IPS DF 6.9 (cell line): ENCODE data around the gene EREG.

ENCODE experiments used
- DNase-seq: peaks from one replicate; pipeline ENCODE4 v3.0.0-alpha.2; 2013; ENCODE audit warnings: low read depth, low spot score
- H3K27ac ChIP-seq: one replicate; pipeline ENCODE4 v1.5.1; 2013; ENCODE audit warnings: low read length, control low read depth
- H3K27me3 ChIP-seq: 2 replicates; pipeline ENCODE4 v1.6.1; 2013; ENCODE audit warnings: mild to moderate bottlenecking, low read length; ENCODE audit not compliant: control insufficient read depth, insufficient read depth
- H3K36me3 ChIP-seq: 2 replicates; pipeline ENCODE4 v1.6.1; 2013; ENCODE audit warnings: low read length; ENCODE audit not compliant: control insufficient read depth, insufficient read depth
- H3K4me1 ChIP-seq: 2 replicates; pipeline ENCODE4 v1.6.1; 2013; ENCODE audit warnings: low read length; ENCODE audit not compliant: control insufficient read depth, insufficient read depth
- H3K4me3 ChIP-seq: 2 replicates; pipeline ENCODE4 v1.5.1; 2013; ENCODE audit warnings: mild to moderate bottlenecking, low read length
- H3K9me3 ChIP-seq: 2 replicates; pipeline ENCODE4 v1.6.1; 2013; ENCODE audit warnings: low read length, inconsistent platforms; ENCODE audit not compliant: control insufficient read depth, insufficient read depth
- WGBS: extraction: QIAGEN DNeasy Blood & Tissue Kit; methylation state at CpG from one replicate; pipeline ENCODE4 v1.1.7; 2013; ENCODE audit warnings: mixed read lengths, missing lambda C conversion rate; ENCODE audit not compliant: insufficient read length, insufficient coverage; 5-methylcytosine and 5-hydroxymethylcytosine counted together

Gene EREG

DNA sequence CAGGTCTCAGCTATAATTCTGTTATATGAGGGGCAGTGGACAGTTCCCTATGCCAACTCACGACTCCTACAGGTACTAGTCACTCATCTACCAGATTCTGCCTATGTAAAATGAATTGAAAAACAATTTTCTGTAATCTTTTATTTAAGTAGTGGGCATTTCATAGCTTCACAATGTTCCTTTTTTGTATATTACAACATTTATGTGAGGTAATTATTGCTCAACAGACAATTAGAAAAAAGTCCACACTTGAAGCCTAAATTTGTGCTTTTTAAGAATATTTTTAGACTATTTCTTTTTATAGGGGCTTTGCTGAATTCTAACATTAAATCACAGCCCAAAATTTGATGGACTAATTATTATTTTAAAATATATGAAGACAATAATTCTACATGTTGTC is 20.4 kb downstream of the EREG start:
- DNase-seq = no peak
- no peaks in the 10 kb centered on the region for H3K36me3 ChIP-seq
- H3K4me3 ChIP-seq = no peak overlapping the region
- no peaks in the 10 kb centered on the region for H3K27me3 ChIP-seq
- no peak overlapping the region for H3K27ac ChIP-seq
- H3K4me1 ChIP-seq = no peaks in the 10 kb centered on the region
- no peaks in the 10 kb centered on the region for H3K9me3 ChIP-seq
- WGBS = no CpG with 5 or more reads among the region's 1 CpG

DNA sequence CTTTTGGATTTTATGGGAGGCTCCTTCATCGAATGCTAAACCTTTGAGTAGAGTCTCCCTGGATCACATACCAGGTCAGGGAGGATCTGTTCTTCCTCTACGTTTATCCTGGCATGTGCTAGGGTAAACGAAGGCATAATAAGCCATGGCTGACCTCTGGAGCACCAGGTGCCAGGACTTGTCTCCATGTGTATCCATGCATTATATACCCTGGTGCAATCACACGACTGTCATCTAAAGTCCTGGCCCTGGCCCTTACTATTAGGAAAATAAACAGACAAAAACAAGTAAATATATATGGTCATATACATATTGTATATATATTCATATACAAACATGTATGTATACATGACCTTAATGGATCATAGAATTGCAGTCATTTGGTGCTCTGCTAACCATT is 21.2 kb downstream of the EREG start:
- no peak for DNase-seq
- Histone ChIP-seq H3K36me3 (no peaks in the 10 kb centered on the region), H3K4me1 (no peaks in the 10 kb centered on the region), H3K9me3 (no peaks in the 10 kb centered on the region), H3K27ac (no peak overlapping the region), H3K27me3 (no peaks in the 10 kb centered on the region), H3K4me3 (no peak overlapping the region)
- WGBS = no CpG with 5 or more reads among the region's 4 CpGs

DNA sequence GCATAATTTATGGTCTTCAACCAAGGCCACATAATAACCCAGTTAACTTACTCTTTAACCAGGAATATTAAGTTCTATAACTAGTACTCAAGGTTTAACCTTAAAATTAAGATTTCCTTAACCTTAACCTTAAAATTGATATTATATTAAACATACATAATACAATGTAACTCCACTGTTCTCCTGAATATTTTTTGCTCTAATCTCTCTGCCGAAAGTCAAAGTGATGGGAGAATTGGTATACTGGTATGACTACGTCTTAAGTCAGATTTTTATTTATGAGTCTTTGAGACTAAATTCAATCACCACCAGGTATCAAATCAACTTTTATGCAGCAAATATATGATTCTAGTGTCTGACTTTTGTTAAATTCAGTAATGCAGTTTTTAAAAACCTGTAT is 22.8 kb downstream of the EREG start:
- WGBS = no CpG with 5 or more reads among the region's 2 CpGs
- no peaks in the 10 kb centered on the region for H3K36me3 ChIP-seq
- no peaks in the 10 kb centered on the region for H3K27me3 ChIP-seq
- no peak overlapping the region for H3K4me3 ChIP-seq
- H3K27ac ChIP-seq = no peak overlapping the region
- H3K4me1 ChIP-seq = no peaks in the 10 kb centered on the region
- H3K9me3 ChIP-seq = no peaks in the 10 kb centered on the region
- DNase-seq = no peak

DNA sequence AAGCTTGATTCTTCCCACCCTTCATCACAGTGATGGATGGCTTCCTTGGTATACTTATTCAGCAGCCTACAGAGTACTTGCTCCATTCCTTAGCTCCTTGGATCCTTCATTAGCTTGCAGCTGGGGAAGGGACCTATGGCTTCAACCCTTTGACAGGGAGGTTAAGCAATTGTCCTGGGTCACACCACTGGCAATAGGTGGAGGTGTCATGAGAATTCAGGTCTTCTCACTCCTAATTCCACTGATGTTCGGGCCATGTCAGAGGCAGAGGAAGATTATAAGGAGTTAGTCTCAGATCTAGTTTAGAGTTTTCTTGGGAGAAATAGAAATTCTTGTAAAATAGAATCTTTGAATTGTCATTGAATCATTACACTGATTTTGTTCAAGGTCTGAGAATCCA is 24.5 kb downstream of the EREG start:
- Histone ChIP-seq H3K4me1 (no peaks in the 10 kb centered on the region), H3K9me3 (no peaks in the 10 kb centered on the region), H3K27me3 (no peaks in the 10 kb centered on the region), H3K27ac (no peak overlapping the region), H3K4me3 (no peak overlapping the region), H3K36me3 (no peaks in the 10 kb centered on the region)
- no peak for DNase-seq
- WGBS = no CpG with 5 or more reads among the region's 1 CpG

DNA sequence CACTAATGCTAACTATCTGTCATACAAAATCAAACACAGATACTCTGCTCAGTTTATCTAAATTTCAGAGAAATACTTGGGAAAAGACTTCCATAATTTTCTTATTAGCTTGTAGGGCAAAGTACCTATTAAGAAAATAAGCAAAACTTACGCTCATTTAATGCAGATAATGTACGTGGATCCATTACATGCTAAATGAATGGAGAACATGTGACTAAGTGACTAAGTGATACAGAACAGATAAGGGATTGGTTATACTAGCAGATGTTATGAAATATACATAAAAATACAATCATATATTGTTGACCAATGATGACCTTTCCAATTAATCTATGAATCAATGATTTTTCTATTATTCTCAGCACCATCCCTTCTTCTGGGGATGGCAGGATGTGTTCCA is 25.7 kb downstream of the EREG start:
- WGBS = no CpG with 5 or more reads among the region's 2 CpGs
- Histone ChIP-seq H3K9me3 (no peaks in the 10 kb centered on the region), H3K27ac (no peak overlapping the region), H3K36me3 (no peaks in the 10 kb centered on the region), H3K4me1 (no peaks in the 10 kb centered on the region), H3K4me3 (no peak overlapping the region), H3K27me3 (no peaks in the 10 kb centered on the region)
- no peak for DNase-seq

DNA sequence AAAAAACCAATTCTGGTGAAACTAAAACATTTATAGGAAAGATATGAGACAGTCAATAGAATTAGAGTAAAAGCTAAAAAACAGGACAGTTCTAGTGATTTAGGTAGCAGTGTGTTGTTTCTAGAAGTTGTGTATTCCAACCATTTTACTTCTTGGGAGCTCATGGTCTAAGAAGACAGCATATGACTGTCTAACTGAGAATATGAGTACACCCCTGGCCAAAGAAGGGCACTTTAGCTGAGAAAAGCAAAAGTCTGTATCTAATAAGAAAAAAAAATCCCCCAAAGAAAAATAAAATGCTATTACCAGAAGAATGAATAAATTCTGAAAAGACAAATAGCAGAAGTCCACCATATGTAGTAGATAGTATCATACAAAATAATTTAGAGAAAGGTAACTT is 26.4 kb downstream of the EREG start:
- no peak overlapping the region for H3K27ac ChIP-seq
- H3K36me3 ChIP-seq = no peaks in the 10 kb centered on the region
- H3K4me1 ChIP-seq = no peaks in the 10 kb centered on the region
- no peaks in the 10 kb centered on the region for H3K27me3 ChIP-seq
- DNase-seq = no peak
- no peaks in the 10 kb centered on the region for H3K9me3 ChIP-seq
- no peak overlapping the region for H3K4me3 ChIP-seq

DNA sequence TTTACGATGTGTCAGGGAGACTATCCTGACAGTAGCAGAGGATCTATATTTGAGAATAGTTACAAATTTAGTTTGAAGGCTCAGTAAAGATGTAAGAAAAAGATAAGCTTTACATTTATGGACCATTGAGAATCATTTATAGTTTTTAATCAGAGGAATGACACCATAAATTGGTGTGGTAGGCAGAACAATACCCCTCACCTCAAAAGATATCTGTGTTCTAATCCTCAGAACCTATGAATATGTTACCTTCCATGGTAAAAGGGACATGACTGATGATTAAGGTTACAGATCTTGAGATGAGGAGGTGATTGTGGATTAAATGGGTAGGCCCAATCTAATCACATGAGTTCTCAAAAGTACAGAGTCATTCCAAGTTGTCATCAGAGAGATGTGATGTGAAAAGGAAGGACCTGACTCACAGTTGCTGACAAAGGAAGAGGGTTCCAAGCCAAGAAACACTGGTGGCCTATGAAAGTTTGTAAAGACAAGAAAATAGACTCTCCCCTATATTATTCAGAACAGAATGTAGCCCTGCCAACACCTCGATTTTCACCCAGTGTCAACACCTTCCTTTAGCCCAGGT is 27.0 kb downstream of the EREG start:
- no peaks in the 10 kb centered on the region for H3K36me3 ChIP-seq
- no peaks in the 10 kb centered on the region for H3K9me3 ChIP-seq
- no CpG with 5 or more reads among the region's 2 CpGs for WGBS

DNA sequence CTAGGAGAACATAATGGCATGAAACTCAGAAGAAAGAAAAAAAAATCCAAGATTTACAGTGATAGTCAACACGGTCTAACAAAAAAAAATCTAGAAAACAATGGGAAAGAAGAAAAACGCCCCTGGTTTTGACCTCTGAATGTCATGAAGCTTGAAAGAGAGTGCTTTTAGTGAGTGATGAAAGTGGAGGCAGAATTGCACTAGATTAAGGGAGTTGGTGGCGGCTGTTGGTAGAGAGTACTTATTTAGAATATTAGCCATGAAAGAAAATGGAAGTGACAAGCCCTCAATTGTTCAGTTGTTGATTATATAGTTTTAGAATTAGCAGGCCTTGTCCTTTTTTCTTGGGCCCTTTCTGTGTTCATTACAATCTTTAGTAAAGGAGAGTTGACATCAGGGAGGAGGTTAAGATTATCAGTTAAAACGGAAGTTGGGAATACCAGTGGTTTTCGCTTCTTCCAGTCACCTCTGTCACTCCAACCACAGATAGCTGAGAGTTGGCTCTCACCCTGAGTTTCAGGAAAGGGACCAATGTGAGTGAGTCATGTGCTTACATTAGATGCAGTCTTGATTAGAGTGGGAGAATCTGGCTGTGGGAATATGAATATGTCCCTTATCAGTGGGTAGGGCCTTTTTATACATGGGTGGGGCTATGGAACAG is 29.7 kb downstream of the EREG start:
- H3K27ac ChIP-seq = no peak overlapping the region
- no peaks in the 10 kb centered on the region for H3K27me3 ChIP-seq
- no peak for DNase-seq
- H3K4me1 ChIP-seq = no peaks in the 10 kb centered on the region
- no peaks in the 10 kb centered on the region for H3K36me3 ChIP-seq
- no peaks in the 10 kb centered on the region for H3K9me3 ChIP-seq
- no CpG with 5 or more reads among the region's 5 CpGs for WGBS
- H3K4me3 ChIP-seq = no peak overlapping the region

More for the DNA sequence above, 27.0 kb downstream of the EREG start:
- H3K27ac ChIP-seq = no peak overlapping the region
- no peak for DNase-seq
- H3K4me3 ChIP-seq = no peak overlapping the region
- H3K4me1 ChIP-seq = no peaks in the 10 kb centered on the region
- no peaks in the 10 kb centered on the region for H3K27me3 ChIP-seq

DNA sequence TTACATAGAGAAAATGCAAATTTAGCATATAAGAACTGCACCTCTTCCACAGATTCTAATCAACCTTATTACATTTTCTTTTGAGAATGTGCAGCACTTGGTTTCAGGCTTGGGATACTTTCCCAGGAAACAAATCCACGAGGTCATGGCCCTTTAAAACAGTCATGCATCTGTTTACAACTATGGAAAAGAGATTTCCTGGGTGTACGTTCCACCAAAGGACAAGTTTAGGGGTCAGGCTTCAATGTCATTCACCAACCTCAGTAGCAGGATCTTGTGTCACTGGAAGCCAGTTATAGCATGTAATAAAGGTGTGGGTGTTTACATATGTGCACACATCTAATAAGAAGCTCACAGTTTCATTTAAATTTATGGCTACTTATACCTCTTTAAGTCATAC is 30.7 kb downstream of the EREG start:
- Histone ChIP-seq H3K27ac (no peak overlapping the region), H3K9me3 (no peaks in the 10 kb centered on the region), H3K36me3 (no peaks in the 10 kb centered on the region), H3K4me3 (no peak overlapping the region), H3K27me3 (no peaks in the 10 kb centered on the region), H3K4me1 (no peaks in the 10 kb centered on the region)
- DNase-seq = no peak
- no CpG with 5 or more reads among the region's 2 CpGs for WGBS

DNA sequence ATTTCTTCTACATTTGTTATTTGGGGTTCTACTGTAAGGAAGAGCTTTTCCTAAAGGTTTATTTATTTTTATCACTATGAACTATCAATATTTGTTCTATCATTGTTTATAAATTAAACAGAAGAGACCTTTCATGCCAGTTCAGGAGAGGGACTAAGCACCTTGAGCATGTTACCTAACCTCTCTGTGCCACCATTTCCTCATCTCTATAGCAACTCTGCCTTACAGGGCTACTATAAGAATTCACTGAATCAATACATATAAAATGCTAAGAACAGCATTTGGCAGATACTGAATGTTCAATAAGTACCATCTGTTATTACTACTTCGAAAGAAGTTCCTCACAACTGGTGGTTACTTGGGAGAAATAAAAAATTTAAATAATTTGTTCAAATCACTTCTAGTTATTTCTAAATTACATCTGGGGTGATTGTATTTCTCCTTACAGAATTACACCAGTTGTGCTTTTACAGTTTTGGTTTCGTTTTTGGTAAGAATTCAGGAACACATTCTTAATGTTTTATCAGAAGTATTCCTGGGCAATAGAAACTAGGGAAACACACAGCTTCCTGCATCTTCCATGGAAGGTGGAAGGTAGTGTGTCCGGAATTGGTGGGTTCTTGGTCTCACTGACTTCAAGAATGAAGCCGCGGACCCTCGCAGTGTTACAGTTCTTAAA is 32.9 kb downstream of the EREG start:
- Histone ChIP-seq H3K9me3 (no peaks in the 10 kb centered on the region), H3K27me3 (no peaks in the 10 kb centered on the region), H3K27ac (no peak overlapping the region), H3K4me1 (no peaks in the 10 kb centered on the region), H3K4me3 (no peak overlapping the region), H3K36me3 (no peaks in the 10 kb centered on the region)
- no CpG with 5 or more reads among the region's 6 CpGs for WGBS
- DNase-seq = no peak
